ENCODE data around the gene C1QL3.

Gene C1QL3

DNA sequence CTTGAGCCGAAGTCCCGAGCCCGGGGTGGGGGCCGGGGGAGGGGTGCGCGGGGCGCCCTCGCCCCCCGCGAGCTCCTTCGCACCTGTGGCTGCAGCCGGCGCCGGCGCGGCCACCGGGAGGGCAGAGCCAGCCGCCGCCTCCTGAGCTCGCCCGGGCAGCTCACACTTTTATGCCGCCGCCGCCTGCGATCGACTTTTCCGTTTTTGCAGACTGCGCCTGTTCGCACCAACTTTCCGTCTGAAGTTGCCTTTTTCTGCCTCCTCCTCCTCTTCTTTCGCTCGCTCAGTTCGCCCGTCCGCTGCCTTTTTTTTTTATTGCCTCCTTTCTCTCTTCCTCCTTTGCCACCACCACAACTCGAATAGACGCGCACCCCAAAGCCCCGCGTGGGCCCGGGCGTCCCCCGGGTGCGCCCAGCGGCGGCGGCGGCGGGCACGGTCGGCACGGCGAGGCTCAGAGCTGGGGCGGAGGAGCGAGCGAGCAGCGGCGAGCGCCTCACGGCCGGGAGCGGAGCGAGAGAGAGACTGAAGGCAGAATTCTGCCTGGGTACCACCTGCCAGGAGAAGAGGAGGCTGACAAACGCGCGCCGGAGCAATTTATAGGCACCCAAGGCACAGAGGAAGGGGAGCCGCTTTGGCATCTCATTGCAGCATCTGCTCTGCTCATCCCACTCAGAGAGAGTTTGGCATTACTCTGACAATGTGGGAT is at the start of gene C1QL3:
Gene C1QL3 (minus strand): TSS at position 569 of the 706 bp plus-strand sequence. CDS start 814 bp downstream, outside the sequence.
- DNase-seq = peak; percentile 21 to 94 (median 64)
- intact Hi-C loops (cut with DNase I) = no loop called here

GRCh38 chr10:16570731-16571130 is 49.1 kb upstream of the C1QL3 start:
- DNase-seq = no peak
- intact Hi-C loops (cut with DNase I) = no loop called here

- intact Hi-C loops (cut with DNase I) = no loop called here
- no peak for DNase-seq
Measured at GRCh38 chr10:16566202-16566805, 44.6 kb upstream of the C1QL3 start.

- intact Hi-C loops (cut with DNase I) = no loop called here
- no peak for DNase-seq
Measured at GRCh38 chr10:16565604-16566003, 43.9 kb upstream of the C1QL3 start.

- intact Hi-C loops (cut with DNase I) = no loop called here
- DNase-seq = no peak
Measured at GRCh38 chr10:16562891-16563290, 41.2 kb upstream of the C1QL3 start.

GRCh38 chr10:16559236-16559773 is 37.6 kb upstream of the C1QL3 start:
- intact Hi-C loops (cut with DNase I) = no loop called here
- no peak for DNase-seq

GRCh38 chr10:16547973-16548372 is 26.3 kb upstream of the C1QL3 start:
- intact Hi-C loops (cut with DNase I) = no loop called here
- DNase-seq = no peak

GRCh38 chr10:16545116-16545736 is 23.5 kb upstream of the C1QL3 start:
- no peak for DNase-seq
- intact Hi-C loops (cut with DNase I) = no loop called here

DNA sequence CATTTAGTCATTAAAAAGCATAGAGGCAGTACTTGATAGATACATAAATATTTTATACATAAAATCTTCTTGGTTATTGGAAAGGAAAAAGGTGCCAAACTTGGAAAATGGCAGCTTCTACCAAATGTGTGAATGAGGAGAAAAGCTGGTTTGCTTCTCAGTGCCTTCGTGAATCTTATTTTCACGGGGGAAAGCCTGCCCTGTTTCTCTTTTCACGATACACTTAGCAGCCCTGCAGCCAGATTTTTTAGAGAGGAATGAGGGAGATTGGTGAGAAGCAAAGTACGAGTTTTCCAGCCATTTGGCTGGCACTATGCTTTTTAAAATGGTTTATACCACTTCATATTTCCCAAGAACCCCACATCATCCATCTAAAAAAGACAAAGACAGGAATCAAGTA is 22.9 kb upstream of the C1QL3 start:
- intact Hi-C loops (cut with DNase I) = no loop called here
- no peak for DNase-seq

DNA sequence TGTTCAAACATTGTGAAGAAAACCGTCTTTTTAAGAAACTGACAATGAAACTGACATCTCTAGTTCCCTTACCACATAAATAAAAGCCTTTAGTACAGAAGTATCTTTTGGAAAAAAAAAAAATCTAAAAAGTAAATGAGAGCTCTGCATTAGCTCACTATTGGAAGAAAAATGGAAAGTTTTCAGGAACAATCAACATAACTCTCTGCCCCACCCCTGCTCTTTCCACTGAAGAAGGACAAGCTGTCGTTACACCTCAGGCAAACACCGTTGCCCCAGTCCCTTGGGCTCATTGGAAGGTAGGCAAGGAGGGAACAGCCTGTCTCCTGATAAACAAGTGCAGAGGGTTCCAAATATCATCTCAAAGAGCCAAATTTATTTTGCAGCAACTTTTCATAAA is 22.4 kb upstream of the C1QL3 start:
- intact Hi-C loops (cut with DNase I) = no loop called here
- DNase-seq = no peak

DNA sequence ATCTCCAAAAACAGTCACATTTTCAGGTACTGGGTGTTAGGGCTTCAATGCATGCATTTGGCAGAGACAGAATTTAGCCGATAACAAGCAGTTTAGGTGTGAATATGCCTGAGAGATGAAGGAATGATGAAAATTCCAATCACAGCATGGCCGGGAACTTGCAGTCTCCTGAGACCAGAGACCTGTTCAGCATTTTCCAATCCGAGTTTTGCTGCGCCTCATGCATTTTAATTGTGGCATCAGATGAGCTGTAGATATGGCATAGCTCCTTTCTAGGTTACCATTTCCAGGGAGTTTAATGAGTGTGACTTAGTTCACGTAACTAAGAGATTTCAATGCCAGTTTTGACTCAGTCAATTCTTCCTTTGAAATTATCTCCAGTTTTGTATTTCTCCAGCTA is 14.5 kb upstream of the C1QL3 start:
- DNase-seq = no peak
- intact Hi-C loops (cut with DNase I) = no loop called here

DNA sequence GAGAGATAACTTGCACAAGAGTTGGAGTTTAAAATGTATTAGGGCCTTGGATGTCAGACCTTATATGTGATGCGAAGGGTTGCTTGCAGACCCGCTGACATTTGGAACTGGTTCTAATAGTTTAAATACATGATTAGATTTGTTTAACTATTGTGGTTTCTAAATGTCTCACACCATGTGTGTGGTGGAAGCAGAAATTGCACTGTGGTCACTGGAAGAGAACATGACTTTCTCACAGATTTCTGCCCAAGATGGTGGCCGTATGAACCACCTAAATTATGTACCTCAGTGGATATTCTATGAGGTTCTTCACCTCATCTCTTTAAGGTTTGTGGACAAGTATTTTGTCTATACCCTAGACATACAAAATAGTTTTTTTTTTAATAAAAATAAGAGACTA is 8.2 kb upstream of the C1QL3 start:
- no peak for DNase-seq
- intact Hi-C loops (cut with DNase I) = no loop called here

GRCh38 chr10:16527452-16527851 is 5.8 kb upstream of the C1QL3 start:
- no peak for DNase-seq
- intact Hi-C loops (cut with DNase I) = no loop called here

DNA sequence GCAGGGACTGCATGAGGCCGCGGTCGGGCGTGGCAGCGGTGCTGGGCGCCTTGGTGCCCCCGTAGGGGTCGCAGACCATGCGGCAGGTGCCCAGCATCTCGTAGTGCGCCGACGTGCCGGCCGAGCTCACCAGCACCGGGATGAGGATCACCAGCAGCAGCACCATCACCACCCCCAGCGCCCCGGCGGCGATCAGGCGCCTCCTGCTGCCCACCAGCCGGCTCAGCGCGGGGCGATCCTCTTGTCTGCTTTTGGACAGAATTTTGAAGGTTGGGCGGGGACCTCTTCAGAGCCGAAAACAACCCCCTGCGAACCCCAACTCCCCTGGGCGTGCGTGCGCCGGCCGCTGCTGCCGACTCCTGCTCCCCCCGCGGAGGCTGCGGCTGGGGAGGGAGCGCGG is 779 bp downstream of the C1QL3 start:
- intact Hi-C loops (cut with DNase I) = no loop called here
- peak in 7 of 10 donors; percentile 19 to 91 (median 48) for DNase-seq

- intact Hi-C loops (cut with DNase I) = no loop called here
- DNase-seq = peak in 1 of 10 donors; percentile 70
Measured at GRCh38 chr10:16519908-16520861, 1.5 kb downstream of the C1QL3 start.

- intact Hi-C loops (cut with DNase I) = no loop called here
- peak in 3 of 10 donors; percentile 8 to 84 (median 70) for DNase-seq
Measured at GRCh38 chr10:16519250-16519907, 2.3 kb downstream of the C1QL3 start.

GRCh38 chr10:16518822-16519221 is 2.9 kb downstream of the C1QL3 start:
- DNase-seq = no peak
- intact Hi-C loops (cut with DNase I) = no loop called here

GRCh38 chr10:16510843-16511242 is 10.8 kb downstream of the C1QL3 start:
- no peak for DNase-seq
- intact Hi-C loops (cut with DNase I) = no loop called here

DNA sequence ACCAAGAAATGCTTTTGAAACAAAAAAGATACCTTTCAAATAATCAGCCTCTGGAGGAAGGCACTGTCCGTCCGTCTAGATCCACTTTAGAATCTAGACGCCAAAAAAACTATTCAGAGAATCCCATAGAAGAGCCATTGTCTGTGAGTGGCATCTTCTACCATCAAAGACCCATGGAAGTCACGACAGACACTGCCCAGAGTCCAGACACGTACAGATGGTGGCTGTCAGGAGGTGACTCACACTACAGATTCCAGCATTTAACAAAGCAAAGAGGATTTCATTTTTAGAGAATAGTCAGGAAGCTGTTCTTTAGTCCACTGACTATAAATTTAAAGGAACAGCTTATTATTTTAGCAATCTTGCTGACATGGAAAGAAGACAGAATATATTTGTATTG is 11.7 kb downstream of the C1QL3 start:
- intact Hi-C loops (cut with DNase I) = no loop called here
- DNase-seq = peak in 1 of 10 donors; percentile 44

- intact Hi-C loops (cut with DNase I) = no loop called here
Measured at GRCh38 chr10:16505161-16505560, 16.5 kb downstream of the C1QL3 start.

More at GRCh38 chr10:16505161-16505560, 16.5 kb downstream of the C1QL3 start:
- no peak for DNase-seq

All from posterior cingulate gyrus (tissue), 11 donors.